Measurements from ENCODE around the gene TMEM167B. TPM values are rescaled to one million over a fixed set of nuclear protein-coding genes. Genes with fewer than 3 reads are reported as not detected.

The TMEM167B gene
- total and polyA plus RNA-seq, 3 donors from 2014 or later = 34.6 to 47.0 (median 37.3) TPM

DNA sequence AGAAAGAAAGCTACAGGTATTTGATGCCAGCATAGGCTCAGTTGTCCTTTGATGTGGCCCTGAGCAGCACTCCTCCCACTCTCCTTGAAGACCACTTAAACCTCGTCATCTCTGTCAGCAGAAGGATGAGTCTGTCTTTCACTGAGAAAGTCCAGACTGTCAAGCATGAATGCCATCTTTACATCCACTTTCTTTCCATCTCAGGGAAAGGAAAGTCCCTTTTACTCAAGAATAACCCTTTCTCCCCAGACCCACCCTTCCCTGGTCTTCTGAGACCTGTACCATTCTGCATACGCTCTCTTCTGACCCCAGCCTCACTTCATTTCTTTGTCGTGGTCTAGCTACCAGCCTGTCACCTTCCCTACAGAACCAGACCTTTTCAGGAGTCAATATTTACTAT, 19.3 kb downstream of the TMEM167B start:
- Histone ChIP-seq H3K9me3 (no peaks in the 10 kb centered on the region), H3K4me3 (no peak overlapping the region), H3K4me1 (peaks cover 13% of the 10 kb centered on the region), H3K36me3 (ENCODE audit: low read depth, missing control alignments) (no peaks in the 10 kb centered on the region), H3K27me3 (no peaks in the 10 kb centered on the region), H3K27ac (no peak overlapping the region)
- 72 to 89% methylated on average over 3 of the region's 3 CpGs for WGBS, 2 donors
- intact Hi-C loops (cut with DNase I; ENCODE audit: low total_unique reads) = no loop called here
- no peak for DNase-seq
- TF ChIP-seq POLR2A (IDR thresholded peaks at IDR 0.05) = no peak
- no peak for TF ChIP-seq CTCF (IDR thresholded peaks at IDR 0.05)

DNA sequence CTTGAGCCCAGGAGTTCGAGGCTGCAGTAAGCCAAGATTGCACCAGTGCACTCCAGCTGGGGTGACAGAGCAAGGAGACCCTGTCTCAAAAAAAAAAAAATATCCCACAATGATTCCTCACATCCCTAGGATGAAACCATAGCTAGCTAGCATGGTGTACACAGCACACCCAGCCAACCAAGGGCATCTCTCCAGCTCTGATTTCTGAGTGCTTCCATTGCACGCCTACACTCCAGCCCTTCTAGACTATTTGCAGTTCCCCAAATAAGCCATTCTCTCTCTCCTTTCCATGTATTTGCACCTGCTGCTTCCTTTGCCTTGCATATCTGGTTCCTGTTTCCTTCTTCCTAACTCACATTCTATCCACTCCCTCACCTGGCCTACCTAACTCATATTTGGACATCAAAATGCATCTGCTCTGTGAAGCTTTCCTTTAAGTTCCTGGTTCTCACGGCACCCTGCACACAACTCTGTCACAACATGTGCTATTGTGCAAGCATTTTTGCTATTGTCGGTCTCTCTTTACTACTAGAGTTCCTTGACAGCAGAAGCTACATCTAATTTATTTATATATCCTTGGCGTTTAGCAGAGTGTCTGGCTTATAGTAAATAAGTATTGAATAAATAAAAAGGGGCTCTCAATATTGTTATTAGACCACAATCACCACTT, 21.0 kb downstream of the TMEM167B start:
- no peaks in the 10 kb centered on the region for H3K36me3 ChIP-seq (ENCODE audit: low read depth, missing control alignments)
- intact Hi-C loops (cut with DNase I; ENCODE audit: low total_unique reads) = no loop called here
- no peak for TF ChIP-seq POLR2A (IDR thresholded peaks at IDR 0.05)
- no peak for TF ChIP-seq CTCF (IDR thresholded peaks at IDR 0.05)
- DNase-seq = no peak
- no peak overlapping the region for H3K4me3 ChIP-seq
- H3K9me3 ChIP-seq = no peaks in the 10 kb centered on the region
- H3K27me3 ChIP-seq = no peaks in the 10 kb centered on the region
- WGBS, 2 donors = 77 to 84% methylated on average over 5 of the region's 5 CpGs
- peaks cover 12% of the 10 kb centered on the region for H3K4me1 ChIP-seq
- H3K27ac ChIP-seq = no peak overlapping the region

- Histone ChIP-seq H3K27me3 (no peaks in the 10 kb centered on the region), H3K4me3 (peak overlapping the region; percentile 31 to 50), H3K27ac (peak overlapping the region in 1 of 2 donors; percentile 17), H3K4me1 (peaks cover 12% of the 10 kb centered on the region), H3K36me3 (ENCODE audit: low read depth, missing control alignments) (no peaks in the 10 kb centered on the region), H3K9me3 (no peaks in the 10 kb centered on the region)
- intact Hi-C loops (cut with DNase I; ENCODE audit: low total_unique reads) = no loop called here
- DNase-seq = no peak
- WGBS, 2 donors = 16 to 21% methylated on average over 10 of the region's 10 CpGs
- no peak for TF ChIP-seq POLR2A (IDR thresholded peaks at IDR 0.05)
- peak in 1 of 3 experiments; percentile 20 for TF ChIP-seq CTCF (IDR thresholded peaks at IDR 0.05)
Measured at GRCh38 chr1:109112056-109112651, 21.6 kb downstream of the TMEM167B start.

DNA sequence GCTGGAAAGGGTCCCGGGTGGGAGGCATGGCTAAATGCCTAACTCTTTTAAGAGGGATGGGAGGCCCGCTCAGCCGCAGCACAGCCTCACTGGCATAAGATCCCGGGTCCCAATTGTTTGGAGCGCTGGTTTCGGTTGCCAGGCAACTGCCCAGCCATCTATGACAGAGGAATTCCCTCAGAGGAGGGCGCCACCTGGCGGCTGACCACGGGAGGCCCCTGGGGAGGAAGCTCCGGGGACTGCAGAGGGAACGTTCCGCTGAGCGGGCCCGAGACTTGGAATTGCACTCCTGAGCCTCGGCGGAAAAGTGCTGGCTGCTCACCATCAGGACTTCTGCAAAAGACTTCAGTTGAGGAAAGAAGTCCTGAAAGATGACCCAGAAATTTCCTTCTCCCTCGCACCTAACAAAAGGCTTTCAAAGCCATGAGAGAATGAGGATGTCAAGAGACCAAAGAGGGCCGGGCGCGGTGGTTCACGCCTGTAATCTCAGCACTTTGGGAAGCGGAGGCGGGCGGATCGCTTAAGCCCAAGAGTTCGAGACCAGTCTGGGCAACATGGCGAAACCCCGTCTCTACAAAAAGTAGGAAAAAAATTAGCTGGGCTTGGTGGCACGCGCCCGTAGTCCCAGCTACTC, 22.2 kb downstream of the TMEM167B start:
- Histone ChIP-seq H3K27me3 (no peaks in the 10 kb centered on the region), H3K27ac (peak overlapping the region in 1 of 2 donors; percentile 17), H3K36me3 (ENCODE audit: low read depth, missing control alignments) (no peaks in the 10 kb centered on the region), H3K4me1 (peaks cover 12% of the 10 kb centered on the region), H3K9me3 (no peaks in the 10 kb centered on the region), H3K4me3 (peak overlapping the region; percentile 31 to 50)
- WGBS, 2 donors = 5 to 10% methylated on average over 23 to 31 of the region's 31 CpGs
- TF ChIP-seq POLR2A (IDR thresholded peaks at IDR 0.05) (no peak), CTCF (IDR thresholded peaks at IDR 0.05) (peak; percentile 93 to 95 (median 95))
- peak; percentile 97 for DNase-seq
- intact Hi-C loops (cut with DNase I; ENCODE audit: low total_unique reads) = no loop called here

Measured in testis (tissue), 3 donors.